GM20000 (cell line): ENCODE data around the gene SMYD3.

Experiments
- DNase-seq: peaks from one replicate; pipeline ENCODE4 v3.0.0; 2012; ENCODE audit warnings: low spot score
- TF ChIP-seq, protein P1 (sequence below): IDR thresholded peaks from 2 replicates; pipeline ENCODE4 v1.5.1; 2012; ENCODE audit warnings: mild to moderate bottlenecking, control low read depth; ENCODE audit errors: extremely low read depth, missing control alignments

The SMYD3 gene

DNA sequence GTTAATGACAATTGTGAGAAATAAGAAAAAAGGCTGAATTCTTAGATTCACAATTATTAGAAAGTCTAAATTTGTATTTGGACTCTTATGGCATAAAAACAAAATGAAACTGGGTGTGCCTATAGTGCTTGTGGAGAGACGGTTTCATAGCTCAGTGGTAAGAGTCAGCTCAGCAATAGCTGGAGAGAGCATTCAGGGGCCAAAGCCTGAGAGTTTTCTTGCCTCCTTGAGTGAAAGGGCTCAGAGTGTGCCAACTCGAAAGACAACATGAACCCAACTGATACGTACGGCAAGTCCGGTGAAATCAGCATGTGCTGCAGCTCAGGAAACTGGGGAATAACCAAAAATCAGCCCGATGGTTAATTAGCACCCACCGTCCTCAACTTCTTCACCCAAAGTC is 577.9 kb downstream of the SMYD3 start:
- TF ChIP-seq, protein P1, sequence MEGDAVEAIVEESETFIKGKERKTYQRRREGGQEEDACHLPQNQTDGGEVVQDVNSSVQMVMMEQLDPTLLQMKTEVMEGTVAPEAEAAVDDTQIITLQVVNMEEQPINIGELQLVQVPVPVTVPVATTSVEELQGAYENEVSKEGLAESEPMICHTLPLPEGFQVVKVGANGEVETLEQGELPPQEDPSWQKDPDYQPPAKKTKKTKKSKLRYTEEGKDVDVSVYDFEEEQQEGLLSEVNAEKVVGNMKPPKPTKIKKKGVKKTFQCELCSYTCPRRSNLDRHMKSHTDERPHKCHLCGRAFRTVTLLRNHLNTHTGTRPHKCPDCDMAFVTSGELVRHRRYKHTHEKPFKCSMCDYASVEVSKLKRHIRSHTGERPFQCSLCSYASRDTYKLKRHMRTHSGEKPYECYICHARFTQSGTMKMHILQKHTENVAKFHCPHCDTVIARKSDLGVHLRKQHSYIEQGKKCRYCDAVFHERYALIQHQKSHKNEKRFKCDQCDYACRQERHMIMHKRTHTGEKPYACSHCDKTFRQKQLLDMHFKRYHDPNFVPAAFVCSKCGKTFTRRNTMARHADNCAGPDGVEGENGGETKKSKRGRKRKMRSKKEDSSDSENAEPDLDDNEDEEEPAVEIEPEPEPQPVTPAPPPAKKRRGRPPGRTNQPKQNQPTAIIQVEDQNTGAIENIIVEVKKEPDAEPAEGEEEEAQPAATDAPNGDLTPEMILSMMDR = no peak

GRCh38 chr1:245926888-245927287 is 580.2 kb downstream of the SMYD3 start:
- TF ChIP-seq, protein P1 = no peak
- DNase-seq = no peak

More for the DNA sequence above, 577.9 kb downstream of the SMYD3 start:
- DNase-seq = no peak

DNA sequence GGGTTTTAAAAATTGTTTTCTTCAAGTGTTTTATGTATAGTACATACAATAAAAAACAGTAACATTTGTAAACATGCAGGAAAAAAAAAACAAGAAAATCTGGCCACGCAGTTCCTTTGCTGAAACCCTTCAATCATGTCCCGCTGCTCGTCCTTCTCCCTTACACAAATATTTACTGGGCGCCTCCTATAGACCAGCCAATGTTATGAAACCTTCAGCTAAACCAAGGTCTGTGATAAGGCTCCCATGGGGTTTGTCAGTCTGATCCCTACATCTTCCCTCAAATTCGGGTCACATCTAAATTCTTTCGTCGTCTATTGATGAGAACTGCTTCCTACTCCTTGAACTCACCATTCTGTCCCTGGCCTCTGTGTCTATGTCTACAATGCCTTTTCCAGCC is 583.9 kb downstream of the SMYD3 start:
- DNase-seq = no peak
- TF ChIP-seq, protein P1 = no peak

- TF ChIP-seq, protein P1 = no peak
Measured at GRCh38 chr1:245921417-245921816, 585.7 kb downstream of the SMYD3 start.

GRCh38 chr1:245917403-245917802 is 589.7 kb downstream of the SMYD3 start:
- DNase-seq = no peak
- TF ChIP-seq, protein P1 = no peak

More at GRCh38 chr1:245921417-245921816, 585.7 kb downstream of the SMYD3 start:
- DNase-seq = no peak

- no peak for DNase-seq
- TF ChIP-seq, protein P1 = no peak
Measured at GRCh38 chr1:245915841-245916240, 591.2 kb downstream of the SMYD3 start.

DNA sequence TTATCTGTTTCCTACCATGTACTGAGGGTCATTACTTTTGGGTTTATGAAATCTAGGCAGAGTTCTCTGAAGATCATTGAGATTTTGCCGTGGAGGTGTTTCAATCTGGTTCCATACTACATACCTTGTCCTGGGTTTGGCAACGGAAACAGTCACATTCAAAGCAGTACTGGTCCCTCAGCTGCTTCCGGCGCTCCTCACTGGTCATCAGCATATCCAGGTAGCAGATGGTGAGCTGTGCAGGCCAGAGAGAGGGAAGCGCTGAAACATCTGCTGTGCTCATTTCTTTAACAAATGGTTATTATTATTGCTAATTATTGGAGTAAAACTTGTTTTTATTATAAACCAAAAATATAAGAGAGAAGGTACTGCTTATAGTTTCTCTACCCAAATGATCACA is 591.7 kb downstream of the SMYD3 start:
- TF ChIP-seq, protein P1 = no peak
- no peak for DNase-seq
